Stimulated activated CD4-positive, alpha-beta T cell treated with anti-CD3 and anti-CD28 coated beads, Interleukin-12 subunit alpha, Interleukin-12 subunit beta, amount 100 ng/mL, for 4 hours (primary cell): ENCODE measurements around the gene MOV10L1.
"Not testable (repeated sequence)": the region's sequence is repeated elsewhere in the genome, so short reads cannot be mapped to it uniquely, and the experiment has no call there.

Experiments used
- DNase-seq: peaks from one replicate; pipeline ENCODE4 v3.0.0-alpha.2; 2020

The MOV10L1 gene

DNA sequence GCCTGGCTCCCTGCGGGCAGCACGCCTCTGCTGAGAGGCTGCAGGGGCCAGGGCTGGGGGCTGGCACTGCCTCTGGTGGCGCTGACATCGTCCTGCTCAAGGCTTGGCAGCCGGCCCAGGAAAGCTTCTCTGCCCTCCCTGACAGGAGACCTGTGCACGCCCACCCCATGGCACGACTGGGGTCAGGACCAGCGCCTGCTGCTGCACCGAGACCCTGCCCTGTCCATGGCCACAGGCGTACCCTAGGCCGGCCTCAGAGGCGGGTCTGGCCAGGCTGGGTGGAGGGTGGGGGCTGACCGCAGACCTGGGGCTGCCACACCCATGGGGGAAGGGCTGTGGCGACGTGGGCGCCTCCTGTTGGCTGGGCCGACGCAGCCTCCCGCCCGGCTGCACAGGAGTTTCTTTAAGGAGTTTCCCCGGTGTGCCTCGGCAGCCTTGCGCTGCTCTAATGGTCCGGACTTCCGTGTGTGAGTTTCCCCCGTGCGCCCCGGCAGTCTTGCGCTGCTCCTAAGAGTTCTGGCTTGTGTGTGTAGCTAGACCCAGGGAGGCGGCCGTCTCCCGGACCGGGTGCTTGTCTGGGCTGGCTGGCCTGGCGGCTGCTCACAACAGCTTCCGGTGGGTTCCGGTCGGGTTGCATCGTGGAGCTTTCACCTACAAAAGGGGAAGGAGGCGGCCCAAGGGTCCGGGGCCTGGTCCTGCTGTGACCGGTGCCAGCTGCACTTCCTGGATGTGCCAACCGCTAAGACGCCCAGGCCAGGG lies 100.6 kb downstream of the MOV10L1 start:
- peak; percentile 70 for DNase-seq

DNA sequence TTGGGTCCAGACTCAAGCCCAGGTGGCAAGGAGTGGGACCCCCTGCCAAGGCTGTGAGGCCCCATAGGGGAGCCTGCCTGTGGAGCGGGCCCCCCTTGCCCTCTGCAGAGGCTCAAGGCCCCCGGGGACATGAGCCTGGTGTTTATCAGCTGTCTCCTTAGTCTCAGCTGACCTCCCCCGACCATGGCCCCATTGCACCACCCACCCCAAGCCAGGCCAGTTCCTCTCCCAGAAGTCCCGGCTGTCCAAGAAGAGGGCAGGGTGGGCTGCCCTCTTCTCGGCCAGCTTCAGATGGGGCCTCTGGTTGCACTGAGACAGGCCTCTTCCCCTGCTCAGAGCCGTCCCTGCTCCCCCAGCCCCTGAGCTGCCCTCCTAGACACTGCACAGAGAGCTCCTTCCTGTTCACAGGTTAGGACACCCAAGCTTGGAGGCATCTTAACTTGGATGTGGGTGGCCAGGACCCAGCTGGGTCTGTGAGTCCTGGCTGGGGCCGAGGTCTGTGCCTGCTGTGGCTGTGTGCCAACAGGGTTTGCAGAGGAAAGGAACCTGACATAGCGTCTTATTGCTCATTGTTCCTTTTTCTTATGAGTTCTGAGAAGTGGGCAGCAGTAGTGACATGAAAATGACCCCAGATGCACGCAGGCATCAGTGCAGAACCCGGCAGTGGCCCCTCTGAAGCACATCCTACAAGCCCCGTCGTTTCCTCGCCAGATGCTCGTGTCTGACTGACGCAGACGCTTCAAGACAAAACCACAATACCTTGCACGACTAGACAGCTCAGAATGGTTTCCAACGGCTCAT lies 101.3 kb downstream of the MOV10L1 start:
- DNase-seq, result peak; percentile 55

DNA sequence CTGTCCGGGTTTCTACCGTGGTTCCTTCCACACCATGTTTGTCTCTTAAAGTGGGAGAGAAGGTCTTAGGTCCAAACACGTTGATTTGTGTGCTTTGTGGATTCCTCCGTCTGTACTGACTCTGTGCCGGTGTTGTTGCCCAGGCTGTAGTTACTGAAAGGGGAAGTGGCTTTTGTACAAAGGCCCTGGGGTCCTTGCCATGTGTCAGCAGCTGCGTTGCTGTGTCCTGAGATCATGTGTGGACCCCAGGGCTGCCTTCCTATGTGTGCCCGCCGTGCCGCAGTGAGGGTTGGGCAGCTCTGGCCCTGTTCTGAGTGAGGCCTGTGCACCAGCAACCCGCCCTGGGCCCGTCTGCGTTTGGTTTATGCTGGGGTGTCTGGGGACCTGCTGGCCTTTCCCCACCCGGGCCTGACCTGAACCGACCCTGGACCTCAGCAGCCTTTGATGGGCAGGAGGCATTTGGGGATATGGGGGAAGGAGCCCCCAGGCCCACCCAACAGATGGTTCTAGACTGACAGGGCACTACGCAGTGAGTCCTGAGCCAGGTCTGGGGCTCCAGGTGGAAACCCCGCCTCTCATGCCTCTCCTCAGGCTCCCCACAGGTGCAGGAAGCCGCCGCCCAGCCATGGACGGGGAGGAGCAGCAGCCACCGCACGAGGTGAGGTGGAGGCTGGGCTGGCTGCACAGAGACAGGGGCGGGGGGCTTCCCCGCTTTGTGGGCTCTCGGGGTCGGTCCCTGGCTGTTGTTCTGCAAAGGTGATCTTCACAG lies 102.8 kb downstream of the MOV10L1 start:
- no peak for DNase-seq

DNA sequence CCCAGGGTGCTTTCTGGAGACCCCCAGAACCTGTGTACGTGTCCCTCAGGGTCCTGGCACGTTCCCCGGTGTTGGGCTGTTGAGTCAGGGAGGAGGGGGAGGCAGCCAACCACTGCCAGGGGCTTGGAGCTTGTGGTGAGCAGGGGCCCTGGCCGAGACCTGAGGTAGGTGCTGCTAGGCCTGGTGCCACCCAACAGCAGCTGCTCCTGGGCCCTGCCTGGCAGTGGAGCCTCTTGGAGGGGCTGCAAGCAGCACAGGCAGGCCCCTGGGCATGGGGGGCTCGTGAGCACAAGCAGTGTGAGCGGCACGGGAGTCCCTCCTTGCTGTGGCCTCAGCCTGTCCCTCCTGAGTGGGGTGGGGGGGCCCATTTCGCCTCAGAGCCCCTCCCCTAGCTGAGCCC lies 103.8 kb downstream of the MOV10L1 start:
- no peak for DNase-seq

DNA sequence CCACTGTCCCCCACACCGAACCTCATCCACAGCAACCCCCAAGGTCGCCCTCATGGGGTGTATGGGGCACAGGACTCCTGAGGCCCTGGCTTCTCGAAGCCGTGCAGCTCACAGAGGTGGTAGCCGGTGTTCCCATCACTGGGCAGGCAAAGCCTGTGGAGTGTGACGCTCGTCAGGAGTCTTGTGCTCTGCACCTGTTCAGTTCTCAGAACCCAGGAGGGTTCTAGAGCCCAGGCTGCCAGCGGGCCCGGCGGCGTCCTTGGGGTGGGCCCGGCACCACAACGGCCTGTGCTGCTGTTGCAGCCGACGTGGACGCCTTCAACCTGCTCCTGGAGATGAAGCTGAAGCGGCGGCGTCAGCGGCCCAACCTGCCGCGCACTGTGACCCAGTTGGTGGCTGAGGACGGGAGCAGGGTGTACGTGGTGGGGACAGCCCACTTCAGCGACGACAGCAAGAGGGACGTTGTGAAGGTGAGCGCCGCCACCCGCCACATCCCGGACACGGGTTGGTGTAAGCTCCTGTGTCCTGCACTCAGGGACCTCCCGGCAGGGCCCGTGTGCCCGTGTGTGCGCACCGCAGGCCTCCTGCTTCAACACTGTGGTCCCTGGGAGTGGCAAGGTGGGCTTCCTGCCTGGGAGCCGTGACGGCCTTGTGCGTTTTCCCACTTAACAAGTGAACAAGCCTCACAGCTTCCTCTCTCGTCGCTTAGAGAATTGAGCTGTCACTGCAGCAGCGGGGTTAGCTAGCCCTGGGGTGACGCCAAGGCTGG lies 104.4 kb downstream of the MOV10L1 start:
- no peak for DNase-seq

DNA sequence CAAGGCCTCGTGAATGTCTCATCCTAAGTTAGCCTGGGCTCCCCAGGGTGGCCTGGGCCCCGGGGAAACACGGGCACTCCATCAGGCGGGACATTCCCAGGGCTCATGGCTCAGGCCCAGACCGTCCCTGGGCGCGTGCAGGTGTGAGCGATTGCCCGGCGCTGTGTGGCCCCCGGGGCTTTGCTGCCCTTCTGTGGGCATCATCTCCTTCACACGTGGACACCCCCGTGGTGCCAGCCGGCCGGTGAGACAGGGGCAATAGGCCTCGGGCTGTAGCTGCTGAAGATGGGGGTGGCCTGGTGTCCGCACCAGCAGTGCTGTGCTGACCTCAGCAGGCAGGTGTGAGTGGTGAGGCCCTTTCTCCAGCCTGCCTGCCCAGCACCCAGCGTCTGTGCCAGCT lies 106.5 kb downstream of the MOV10L1 start:
- DNase-seq, result no peak

DNA sequence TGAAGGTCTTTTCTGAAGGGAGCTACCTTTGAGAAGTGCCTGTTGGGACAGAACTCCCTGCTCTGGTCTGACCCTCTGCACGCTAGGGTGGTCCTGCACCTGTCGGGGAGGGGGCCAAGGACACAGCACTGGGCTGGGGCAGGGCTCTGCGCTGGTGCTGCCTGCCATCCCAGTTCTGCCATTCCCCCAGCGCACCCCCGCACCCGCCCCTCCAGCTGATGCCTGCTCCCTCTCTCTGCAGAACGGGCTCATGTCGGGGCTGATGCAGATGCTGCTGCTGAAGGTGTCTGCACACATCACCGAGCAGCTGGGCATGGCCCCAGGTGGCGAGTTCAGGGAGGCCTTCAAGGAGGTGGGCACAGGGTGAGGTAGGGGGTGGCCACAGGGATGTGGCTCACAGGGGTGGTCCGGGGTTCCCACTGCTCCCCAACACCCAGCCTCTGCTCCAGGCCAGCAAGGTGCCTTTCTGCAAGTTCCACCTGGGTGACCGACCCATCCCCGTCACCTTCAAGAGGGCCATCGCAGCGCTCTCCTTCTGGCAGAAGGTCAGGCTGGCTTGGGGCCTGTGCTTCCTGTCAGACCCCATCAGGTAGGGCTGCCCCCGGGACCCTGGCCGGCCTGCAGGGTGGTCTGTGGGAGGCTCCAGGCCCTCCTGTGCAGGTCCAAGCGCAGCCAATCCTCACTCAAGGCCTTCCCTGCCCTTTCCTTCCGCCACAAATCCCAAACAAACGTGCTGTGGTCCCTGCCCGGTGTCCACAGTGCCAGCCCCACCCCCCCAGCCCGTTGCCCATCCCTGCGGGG lies 107.4 kb downstream of the MOV10L1 start:
- DNase-seq, result no peak

DNA sequence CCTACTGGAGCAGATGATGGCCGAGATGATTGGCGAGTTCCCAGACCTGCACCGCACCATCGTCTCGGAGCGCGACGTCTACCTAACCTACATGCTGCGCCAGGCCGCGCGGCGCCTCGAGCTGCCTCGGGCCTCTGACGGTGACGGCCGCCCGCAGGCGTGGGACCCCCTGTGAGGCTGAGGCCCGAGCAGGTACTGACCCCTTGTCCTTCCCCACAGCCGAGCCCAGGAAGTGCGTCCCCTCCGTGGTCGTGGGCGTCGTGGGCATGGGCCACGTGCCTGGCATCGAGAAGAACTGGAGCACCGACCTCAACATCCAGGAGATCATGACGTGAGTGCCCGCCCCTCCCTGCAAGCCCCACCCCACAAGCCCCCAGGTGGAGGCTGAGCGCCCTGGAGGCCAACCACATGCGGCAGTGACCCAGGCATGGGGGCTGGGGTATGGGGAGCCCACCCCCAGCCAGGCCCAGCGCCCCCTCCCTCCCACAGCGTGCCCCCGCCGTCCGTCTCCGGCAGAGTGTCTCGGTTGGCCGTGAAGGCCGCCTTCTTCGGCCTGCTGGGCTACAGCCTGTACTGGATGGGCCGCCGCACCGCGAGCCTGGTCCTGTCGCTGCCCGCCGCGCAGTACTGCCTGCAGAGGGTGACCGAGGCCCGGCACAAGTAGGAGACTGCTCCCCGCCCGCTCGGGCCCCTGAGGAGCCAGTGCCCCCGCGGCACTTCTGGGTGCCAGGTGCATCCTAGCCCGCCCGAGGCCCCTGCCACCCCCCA lies 108.2 kb downstream of the MOV10L1 start:
- DNase-seq, result no peak

DNA sequence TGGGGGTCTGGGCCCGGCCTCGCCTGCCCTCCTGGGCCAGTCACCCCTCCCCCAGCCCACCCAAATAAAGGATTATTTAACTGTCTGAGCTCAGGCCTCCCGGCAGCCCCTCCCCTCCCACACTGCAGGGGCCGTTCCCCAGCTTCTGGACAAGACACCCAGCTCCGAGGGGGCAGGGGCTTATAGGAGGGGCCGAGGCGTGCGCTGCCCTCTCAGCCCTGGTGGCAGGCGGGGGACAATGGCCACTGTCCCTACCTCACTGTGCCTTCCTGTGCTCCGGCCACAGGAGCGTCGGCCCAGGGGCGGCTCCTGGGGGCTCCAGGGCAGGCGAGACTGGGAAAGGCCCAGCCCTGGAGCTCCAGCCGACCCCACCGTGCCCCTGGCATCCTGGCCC lies 108.8 kb downstream of the MOV10L1 start:
- no peak for DNase-seq

DNA sequence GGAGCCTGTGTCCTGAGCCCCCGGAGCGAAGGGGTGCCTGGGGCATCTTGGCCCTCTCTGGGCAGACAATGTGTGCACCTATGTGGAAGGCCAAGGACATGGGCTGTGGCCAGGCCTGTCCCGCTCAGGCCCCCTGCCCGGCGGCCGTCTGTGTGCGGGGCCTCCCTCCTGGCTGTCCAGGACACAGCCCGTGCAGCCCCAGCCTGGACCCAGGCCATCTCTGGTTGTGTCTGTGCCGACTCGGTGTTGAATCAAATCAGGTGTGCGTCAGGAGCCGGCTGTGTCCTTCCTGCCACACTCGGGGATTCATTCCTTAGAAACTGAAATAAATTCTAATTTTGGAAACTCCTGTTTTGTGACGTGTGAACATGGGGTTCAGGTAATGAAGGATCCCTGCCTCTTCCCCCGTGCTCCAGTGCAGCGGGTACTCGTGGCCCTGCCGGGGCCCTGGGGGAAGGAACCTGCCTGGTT lies 109.5 kb downstream of the MOV10L1 start:
- DNase-seq, result no peak

DNA sequence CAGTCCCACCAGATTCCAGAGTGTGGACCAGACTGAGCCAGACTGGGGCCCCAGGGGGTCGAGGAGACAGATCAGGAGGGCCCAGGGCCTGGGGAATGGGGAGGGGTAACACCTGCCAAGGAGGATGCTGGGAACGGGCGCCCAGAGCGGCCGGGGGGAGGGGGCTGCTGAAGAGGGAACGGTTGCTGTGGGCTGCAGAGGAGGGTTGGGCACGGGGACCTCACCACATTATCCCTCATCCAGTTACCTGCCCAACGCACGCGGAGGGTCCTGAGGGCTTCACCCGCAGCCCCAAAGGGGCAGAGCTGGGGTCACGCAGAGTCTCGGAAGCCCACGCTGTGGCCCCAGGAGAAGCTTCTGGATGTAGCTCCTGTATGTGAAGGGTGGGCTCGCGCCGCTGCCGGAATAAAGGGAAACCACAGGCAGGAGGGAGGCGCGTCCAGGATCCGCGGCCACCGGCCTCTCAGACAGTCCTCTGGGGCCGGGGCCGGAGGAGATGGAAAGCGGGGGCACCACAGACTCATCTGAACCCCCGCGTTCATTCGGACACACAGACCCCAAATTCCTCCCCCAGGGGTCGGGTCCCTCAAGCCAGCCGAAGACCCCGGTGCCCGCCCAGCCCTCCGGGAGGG lies 110.1 kb downstream of the MOV10L1 start:
- DNase-seq, result no peak

DNA sequence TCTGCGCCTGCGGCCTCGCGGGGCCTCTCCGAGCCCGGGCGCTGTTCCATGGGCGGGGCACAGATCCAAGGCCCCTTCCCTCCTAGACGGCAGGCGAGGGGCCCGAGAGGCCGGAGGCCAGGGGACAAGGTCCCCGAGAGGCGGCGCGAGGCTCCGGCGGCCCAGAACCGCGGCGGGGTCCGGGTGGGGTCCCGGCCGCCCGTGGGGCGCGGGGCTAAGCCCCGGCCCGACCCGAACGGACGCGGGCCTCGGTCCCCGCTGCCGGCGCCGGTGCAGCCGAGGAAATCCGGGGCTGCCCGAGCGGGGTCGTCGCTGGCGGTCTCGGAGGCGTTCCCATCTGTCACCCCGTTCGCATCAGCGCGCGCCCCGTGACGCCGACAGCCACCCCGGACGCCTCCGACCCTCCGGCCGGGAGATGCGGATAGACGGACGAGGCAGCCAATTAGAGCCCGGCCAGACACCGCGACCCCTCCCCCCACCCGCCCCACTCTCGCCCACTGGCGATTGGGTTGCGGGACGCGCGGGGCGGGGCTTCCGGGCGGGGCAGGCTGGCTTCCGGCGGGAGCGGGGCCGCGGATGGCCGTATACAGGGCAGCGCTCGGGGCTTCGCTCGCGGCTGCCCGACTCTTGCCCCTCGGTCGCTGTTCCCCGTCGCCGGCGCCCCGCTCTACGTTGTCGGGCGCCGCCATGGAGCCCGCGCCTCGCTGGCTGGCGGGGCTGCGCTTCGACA lies 110.8 kb downstream of the MOV10L1 start, which contains the start of gene SELENOO:
SELENOO (plus strand) TSS at position 551 of the 730 bp plus-strand sequence; CDS start at position 577, 26 bp downstream.
- peak; percentile 92 for DNase-seq

DNA sequence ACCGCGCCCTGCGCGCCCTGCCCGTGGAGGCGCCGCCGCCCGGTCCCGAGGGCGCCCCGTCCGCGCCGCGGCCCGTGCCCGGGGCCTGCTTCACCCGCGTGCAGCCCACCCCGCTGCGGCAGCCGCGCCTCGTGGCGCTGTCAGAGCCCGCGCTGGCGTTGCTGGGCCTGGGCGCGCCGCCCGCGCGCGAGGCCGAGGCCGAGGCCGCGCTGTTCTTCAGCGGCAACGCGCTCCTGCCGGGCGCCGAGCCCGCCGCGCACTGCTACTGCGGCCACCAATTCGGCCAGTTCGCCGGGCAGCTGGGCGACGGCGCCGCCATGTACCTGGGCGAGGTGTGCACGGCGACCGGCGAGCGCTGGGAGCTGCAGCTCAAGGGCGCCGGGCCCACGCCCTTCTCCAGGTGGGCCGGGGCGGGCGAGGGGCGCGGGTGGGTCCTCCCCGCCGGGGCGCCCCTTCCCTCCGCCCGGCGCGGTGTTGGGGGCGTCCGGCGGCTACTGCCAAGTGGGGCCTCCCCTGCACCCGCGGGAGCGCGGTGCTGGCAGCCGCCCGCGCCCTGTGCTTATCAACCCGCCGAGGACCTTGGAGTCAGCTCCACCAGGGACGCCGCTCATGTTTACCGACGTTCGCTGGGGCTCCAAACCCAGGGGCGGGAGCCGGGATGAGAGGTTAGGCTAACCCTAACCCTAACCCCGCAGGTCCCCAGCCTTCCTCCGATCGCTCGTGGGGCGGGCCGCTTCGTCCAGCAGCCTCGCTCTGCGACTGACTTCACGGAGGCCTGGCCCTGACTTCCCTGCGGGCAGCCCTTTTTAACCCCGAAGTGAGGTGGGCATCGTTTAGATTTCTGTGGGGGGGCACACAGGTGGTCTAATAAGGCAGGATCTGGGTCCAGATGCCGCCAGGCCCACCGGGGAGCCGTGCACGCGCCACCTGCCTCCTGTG lies 111.7 kb downstream of the MOV10L1 start:
- DNase-seq, result no peak

DNA sequence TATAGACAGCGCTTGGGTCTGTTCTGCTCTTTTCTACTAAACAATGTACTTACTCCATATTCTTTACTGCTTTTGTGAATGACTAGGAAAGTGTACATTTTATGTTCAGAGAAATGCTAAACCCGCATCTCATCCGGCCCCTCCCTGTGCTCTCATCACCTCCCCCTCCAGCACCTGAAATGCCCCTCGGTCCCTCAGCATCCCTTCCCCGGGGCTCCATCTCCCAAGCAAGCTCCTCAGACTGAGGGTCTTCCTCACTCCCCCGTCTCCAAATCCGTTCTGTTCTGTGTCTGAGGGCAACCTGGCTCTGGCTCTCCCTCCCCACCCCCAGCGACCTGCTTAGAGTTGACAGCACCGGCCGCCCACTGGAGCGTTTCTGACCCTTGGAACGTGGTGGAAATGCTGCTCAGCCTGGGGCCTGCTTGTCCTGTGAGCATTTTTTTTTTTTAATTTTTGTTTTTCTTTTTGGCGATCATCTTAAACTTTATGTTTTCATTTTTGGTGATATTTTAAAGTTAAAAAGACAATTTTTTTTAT lies 112.4 kb downstream of the MOV10L1 start:
- no peak for DNase-seq

DNA sequence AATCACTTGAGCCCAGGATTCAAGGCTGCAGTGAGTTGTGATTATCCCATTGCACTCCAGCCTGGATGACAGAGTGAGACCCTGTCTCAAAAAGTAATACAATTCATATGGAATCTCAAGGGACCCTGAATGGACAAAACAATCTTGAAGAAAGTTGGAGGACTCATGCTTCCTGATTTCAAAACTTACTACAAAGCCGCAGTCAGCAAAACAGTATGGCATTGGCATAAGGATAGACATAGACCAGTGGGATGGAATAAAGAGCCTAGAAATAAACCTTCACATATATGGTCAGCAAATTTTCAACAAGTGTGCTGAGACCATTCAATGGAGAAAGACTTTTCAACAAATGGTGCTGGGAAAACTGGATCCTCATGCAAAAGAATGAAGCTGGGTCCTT lies 113.5 kb downstream of the MOV10L1 start:
- no peak for DNase-seq

DNA sequence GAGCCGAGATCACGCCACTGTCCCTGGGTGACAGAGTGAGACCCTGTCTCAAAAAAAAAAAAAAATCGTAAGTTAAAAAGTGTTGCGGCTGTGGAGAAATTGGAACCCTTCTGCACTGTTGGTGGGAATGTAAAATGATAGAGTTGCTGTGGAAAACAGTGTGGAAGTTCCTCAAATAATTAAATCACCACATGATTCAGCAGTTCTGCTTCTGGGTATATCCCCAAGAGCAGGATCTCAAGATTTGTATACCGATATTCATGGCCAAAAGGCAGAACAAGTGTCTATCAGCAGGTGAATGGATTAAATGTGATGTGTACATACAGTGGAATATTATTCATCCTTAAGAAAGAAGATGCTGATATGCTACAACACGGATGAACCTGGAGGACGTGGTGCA lies 114.8 kb downstream of the MOV10L1 start:
- no peak for DNase-seq

DNA sequence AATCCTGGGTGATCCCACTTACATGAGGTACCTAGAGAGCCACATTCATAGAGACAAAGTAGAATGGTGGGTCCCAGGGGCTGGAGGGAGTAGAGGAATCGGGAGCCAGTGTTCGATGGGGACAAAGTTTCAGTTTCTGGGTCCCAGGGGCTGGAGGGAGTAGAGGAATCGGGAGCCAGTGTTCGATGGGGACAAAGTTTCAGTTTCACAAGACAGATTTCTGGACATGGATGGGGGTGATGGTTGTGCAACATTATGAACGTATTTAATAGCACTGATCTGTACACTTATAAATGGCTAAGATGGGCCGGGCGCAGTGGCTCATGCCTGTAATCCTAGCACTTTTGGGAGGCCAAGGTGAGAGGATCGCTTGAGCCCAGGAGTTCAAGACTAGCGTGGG lies 115.2 kb downstream of the MOV10L1 start:
- DNase-seq, result not testable (repeated sequence)
